Endothelial cell of umbilical vein (primary cell): Measurements from ENCODE around the gene PRDM12.

Experiments used
- CTCF ChIP-seq, 2 donors: IDR thresholded peaks; 1 replicate in 1 of 2; 2 replicates in 1 of 2; pipeline ENCODE4 v1.5.1; 2011; ENCODE audit warnings: low read length in 2 of 2, mild to moderate bottlenecking in 2 of 2, moderate library complexity in 2 of 2, control low read depth in 1 of 2, inconsistent platforms in 1 of 2, low read depth in 1 of 2; ENCODE audit not compliant: insufficient read depth in 1 of 2; ENCODE audit errors: extremely low read depth in 1 of 2
- JUN ChIP-seq: IDR thresholded peaks from 2 replicates; pipeline ENCODE4 v1.6.1; 2011; ENCODE audit warnings: borderline replicate concordance, low read depth; ENCODE audit not compliant: insufficient read length, insufficient read depth
- MYC ChIP-seq: IDR thresholded peaks from one replicate; pipeline ENCODE4 v1.6.1; 2011; ENCODE audit warnings: mild to moderate bottlenecking, low read depth, low read length

- no peak for TF ChIP-seq CTCF (IDR thresholded peaks at IDR 0.05; ENCODE audit: extremely low read depth in 1 of 2, insufficient read depth in 1 of 2, low read depth in 1 of 2, low read length in 2 of 2)
- no peak for TF ChIP-seq MYC
- TF ChIP-seq JUN: no peak
These were observed 32.2 kb upstream of the PRDM12 start for GRCh38 chr9:130632081-130632710.
